Hepatocyte (in vitro differentiated cells): Measurements from ENCODE around the gene APBB2. TPM values are rescaled to one million over a fixed set of nuclear protein-coding genes. Genes with fewer than 3 reads are reported as not detected.

Experiments
- DNase-seq: peaks from one replicate; pipeline ENCODE4 v3.0.0-alpha.2; 2016; ENCODE audit warnings: low spot score
- H2AFZ ChIP-seq: fragments of 200-600 bp; sonication (generic); 2 replicates; pipeline ENCODE4 v1.6.0; 2016; ENCODE audit warnings: antibody characterized with exemption, mild to moderate bottlenecking
- H3K27ac ChIP-seq: fragments of 200-600 bp; sonication (generic); 2 replicates; pipeline ENCODE4 v1.5.1; 2016; ENCODE audit warnings: mild to moderate bottlenecking
- H3K27me3 ChIP-seq: fragments of 200-600 bp; sonication (generic); 2 replicates; pipeline ENCODE4 v1.6.1; 2016
- H3K36me3 ChIP-seq: fragments of 200-600 bp; sonication (generic); replicated peaks from 2 replicates; pipeline ENCODE4 v1.5.1; 2016; ENCODE audit warnings: low read depth; ENCODE audit not compliant: insufficient read depth
- H3K4me1 ChIP-seq: fragments of 200-600 bp; sonication (generic); 2 replicates; pipeline ENCODE4 v1.5.1; 2016; ENCODE audit warnings: mild to moderate bottlenecking, moderate library complexity; ENCODE audit not compliant: insufficient read depth
- H3K4me2 ChIP-seq: fragments of 200-600 bp; sonication (generic); 2 replicates; pipeline ENCODE4 v1.6.0; 2016
- H3K4me3 ChIP-seq: fragments of 200-600 bp; sonication (generic); 2 replicates; pipeline ENCODE4 v1.5.1; 2016; ENCODE audit warnings: mild to moderate bottlenecking
- H3K79me2 ChIP-seq: fragments of 200-600 bp; sonication (generic); 2 replicates; pipeline ENCODE4 v1.6.0; 2017; ENCODE audit warnings: mild to moderate bottlenecking
- H3K9me2 ChIP-seq: fragments of 200-600 bp; sonication (generic); replicated peaks from 2 replicates; pipeline ENCODE4 v1.6.0; 2017; ENCODE audit warnings: mild to moderate bottlenecking; ENCODE audit not compliant: insufficient read depth
- H3K9me3 ChIP-seq: fragments of 200-600 bp; sonication (generic); 2 replicates; pipeline ENCODE4 v1.5.1; 2016; ENCODE audit warnings: low read depth, mild to moderate bottlenecking
- H4K20me1 ChIP-seq: fragments of 200-600 bp; sonication (generic); 2 replicates; pipeline ENCODE4 v1.6.0; 2016; ENCODE audit warnings: mild to moderate bottlenecking; ENCODE audit not compliant: insufficient read depth, poor library complexity, severe bottlenecking
- EZH2 ChIP-seq: fragments of 200-600 bp; sonication (generic); IDR thresholded peaks from 2 replicates; pipeline ENCODE4 v1.6.1; 2016; ENCODE audit warnings: antibody characterized with exemption, mild to moderate bottlenecking, borderline replicate concordance
- EZH2phosphoT487 ChIP-seq: fragments of 200-600 bp; sonication (generic); IDR thresholded peaks from one replicate; pipeline ENCODE4 v1.6.1; 2018; ENCODE audit warnings: antibody characterized with exemption, mild to moderate bottlenecking, low read depth, moderate library complexity; ENCODE audit not compliant: unreplicated experiment, severe bottlenecking
- WGBS: methylation state at CpG from one replicate; pipeline ENCODE4 v1.1.6; 2016; ENCODE audit warnings: low lambda C conversion rate; ENCODE audit errors: missing lambda C conversion rate; 5-methylcytosine and 5-hydroxymethylcytosine counted together
- polyA plus RNA-seq: library from polyadenylated mRNA; unstranded; fragments of >200 nt; fragmentation: Nextera tagmentation; extraction: Ambion mirVana; gene quantifications from 2 replicates; pipeline ENCODE4 v1.2.1, GENCODE V29; 2016
- total RNA-seq: library from RNA; depleted of rRNA; stranded (reverse); fragments of >200 nt; gene quantifications from 2 replicates; pipeline ENCODE4 v1.2.3, GENCODE V29; 2014
- TF ChIP-seq, protein P1 (sequence below): fragments of 200-600 bp; sonication (generic); IDR thresholded peaks from 2 replicates; pipeline ENCODE4 v1.5.1; 2016; ENCODE audit warnings: antibody characterized with exemption, mild to moderate bottlenecking; ENCODE audit not compliant: poor library complexity

Gene APBB2
- total and polyA plus RNA-seq, 2 experiments from 2014 or later: 23.4 to 47.5 TPM

DNA sequence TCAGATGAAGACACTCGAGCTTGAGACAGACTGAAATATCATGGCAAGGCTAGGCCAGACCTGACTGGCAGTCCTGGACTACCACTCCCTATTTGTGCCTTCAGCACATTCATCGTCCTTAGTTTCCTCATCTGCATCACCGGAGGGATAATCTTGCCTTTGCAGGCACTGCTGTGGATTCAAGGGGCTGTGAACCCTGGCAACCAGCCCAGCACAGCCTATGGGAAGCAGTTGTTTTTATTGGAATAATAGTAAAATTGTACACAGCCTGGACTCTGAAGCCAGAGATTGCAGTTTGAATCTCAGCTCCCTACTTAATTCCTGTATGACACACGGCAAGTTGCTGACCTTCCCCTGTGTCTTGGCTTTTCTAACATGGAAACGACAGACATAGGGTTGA, 303.6 kb downstream of the APBB2 start:
- H2AFZ ChIP-seq: no peak overlapping the region
- H3K9me2 ChIP-seq: no peaks in the 10 kb centered on the region
- DNase-seq: no peak
- H3K79me2 ChIP-seq: no peaks in the 10 kb centered on the region
- H3K4me3 ChIP-seq: no peak overlapping the region
- peaks cover 5% of the 10 kb centered on the region for H3K4me1 ChIP-seq
- WGBS: 90% methylated on average over 5 of the region's 5 CpGs
- no peak overlapping the region for H3K27ac ChIP-seq
- H4K20me1 ChIP-seq: no peaks in the 10 kb centered on the region
- H3K4me2 ChIP-seq: no peak overlapping the region
- no peaks in the 10 kb centered on the region for H3K9me3 ChIP-seq
- no peaks in the 10 kb centered on the region for H3K36me3 ChIP-seq
- no peaks in the 10 kb centered on the region for H3K27me3 ChIP-seq
- TF ChIP-seq EZH2 (no peak), EZH2phosphoT487 (no peak)
- TF ChIP-seq, protein P1, sequence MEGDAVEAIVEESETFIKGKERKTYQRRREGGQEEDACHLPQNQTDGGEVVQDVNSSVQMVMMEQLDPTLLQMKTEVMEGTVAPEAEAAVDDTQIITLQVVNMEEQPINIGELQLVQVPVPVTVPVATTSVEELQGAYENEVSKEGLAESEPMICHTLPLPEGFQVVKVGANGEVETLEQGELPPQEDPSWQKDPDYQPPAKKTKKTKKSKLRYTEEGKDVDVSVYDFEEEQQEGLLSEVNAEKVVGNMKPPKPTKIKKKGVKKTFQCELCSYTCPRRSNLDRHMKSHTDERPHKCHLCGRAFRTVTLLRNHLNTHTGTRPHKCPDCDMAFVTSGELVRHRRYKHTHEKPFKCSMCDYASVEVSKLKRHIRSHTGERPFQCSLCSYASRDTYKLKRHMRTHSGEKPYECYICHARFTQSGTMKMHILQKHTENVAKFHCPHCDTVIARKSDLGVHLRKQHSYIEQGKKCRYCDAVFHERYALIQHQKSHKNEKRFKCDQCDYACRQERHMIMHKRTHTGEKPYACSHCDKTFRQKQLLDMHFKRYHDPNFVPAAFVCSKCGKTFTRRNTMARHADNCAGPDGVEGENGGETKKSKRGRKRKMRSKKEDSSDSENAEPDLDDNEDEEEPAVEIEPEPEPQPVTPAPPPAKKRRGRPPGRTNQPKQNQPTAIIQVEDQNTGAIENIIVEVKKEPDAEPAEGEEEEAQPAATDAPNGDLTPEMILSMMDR: no peak

DNA sequence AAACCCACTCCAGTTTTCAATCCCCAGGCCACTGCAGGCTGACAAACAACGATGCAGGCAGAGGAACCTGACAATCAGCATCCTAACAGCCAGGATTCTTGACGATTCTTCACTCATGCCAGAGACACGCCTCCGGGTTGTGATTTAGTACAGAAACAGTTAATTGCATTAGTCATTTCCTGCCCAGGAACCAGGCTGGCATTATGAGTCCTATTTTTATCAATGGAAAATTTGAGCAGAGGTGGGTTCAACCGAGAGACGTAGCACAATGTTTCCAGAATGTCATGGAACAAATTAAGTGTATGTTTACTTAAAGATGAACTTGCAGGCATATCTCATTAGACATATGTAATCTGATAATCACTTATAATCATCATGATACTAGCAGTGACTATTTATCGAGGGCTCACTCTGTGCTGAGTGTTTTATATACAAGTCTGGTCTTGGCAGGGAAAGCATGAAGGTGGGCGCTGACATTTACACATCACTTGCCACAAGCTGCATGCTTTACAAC, 304.9 kb downstream of the APBB2 start:
- Histone ChIP-seq H3K9me2 (no peaks in the 10 kb centered on the region), H3K4me1 (peaks cover 5% of the 10 kb centered on the region), H3K4me2 (no peak overlapping the region), H3K4me3 (no peak overlapping the region), H4K20me1 (no peaks in the 10 kb centered on the region), H3K27me3 (no peaks in the 10 kb centered on the region), H3K79me2 (no peaks in the 10 kb centered on the region), H3K36me3 (no peaks in the 10 kb centered on the region), H2AFZ (no peak overlapping the region), H3K9me3 (no peaks in the 10 kb centered on the region), H3K27ac (peak overlapping the region; percentile 35)
- TF ChIP-seq, protein P1: no peak
- TF ChIP-seq EZH2: no peak
- TF ChIP-seq EZH2phosphoT487: no peak
- DNase-seq: peak; percentile 38
- WGBS: 53% methylated on average over 8 of the region's 8 CpGs

DNA sequence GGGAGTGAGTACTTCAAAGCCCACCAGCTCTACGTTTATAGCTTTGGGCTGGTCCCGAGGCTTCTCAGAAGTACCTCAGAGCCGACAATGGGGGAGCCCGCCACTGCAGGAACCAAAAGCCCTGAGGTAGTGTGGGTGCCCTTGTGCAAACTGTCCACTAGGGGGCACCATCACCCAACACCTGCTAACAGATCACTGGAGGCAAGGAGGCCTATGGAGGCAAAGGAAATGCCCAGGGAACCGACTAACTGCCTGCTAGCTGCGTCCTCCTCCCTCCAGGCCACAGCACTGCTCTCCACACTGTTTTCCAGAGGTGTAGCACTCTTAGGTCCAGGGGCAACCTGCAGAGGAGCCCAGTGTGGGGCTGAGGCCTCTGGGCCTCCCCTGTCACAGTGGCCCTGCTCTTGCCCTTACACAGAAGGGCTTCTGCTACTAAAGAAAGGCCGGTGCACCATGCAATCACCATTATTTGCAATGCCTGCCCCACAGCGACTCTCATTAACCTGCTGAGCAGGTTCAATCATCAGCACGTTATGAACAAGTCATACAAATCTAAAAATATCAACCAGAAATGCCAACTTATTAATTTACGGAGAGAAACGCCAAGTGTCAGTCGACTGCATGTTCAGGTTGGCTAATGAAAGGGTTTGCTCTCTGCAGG, 305.5 kb downstream of the APBB2 start:
- Histone ChIP-seq H3K4me3 (no peak overlapping the region), H3K79me2 (no peaks in the 10 kb centered on the region), H3K27me3 (no peaks in the 10 kb centered on the region), H4K20me1 (no peaks in the 10 kb centered on the region), H3K9me2 (no peaks in the 10 kb centered on the region), H3K9me3 (no peaks in the 10 kb centered on the region), H3K36me3 (no peaks in the 10 kb centered on the region), H3K4me2 (no peak overlapping the region), H3K4me1 (peaks cover 5% of the 10 kb centered on the region), H3K27ac (peak overlapping the region; percentile 35), H2AFZ (no peak overlapping the region)
- TF ChIP-seq, protein P1: peak; percentile 78
- TF ChIP-seq EZH2phosphoT487 (no peak), EZH2 (no peak)
- peak; percentile 82 for DNase-seq
- 71% methylated on average over 12 of the region's 12 CpGs for WGBS
